ENCODE data around the gene NUP210L. TPM values are rescaled to one million over a fixed set of nuclear protein-coding genes. Genes with fewer than 3 reads are reported as not detected.

The NUP210L gene
- total RNA-seq (2014; rRNA removed; shearing (Covaris generic)) (0.03 TPM in 2 replicates), total RNA-seq (2022) (0.06 TPM in 2 replicates), Bru-seq, nascent RNA (percentile 18 among the genes with signal in this experiment), BruChase-seq, experiment 1, labeled RNA remaining after a 6-hour chase (percentile 17 among the genes with signal in this experiment), BruChase-seq, experiment 2, labeled RNA remaining after a 2-hour chase (percentile 18 among the genes with signal in this experiment)
- long read RNA-seq, partial matches to known transcripts = 0 of 16 reads
- long read RNA-seq, other reads (novel, unspliced or antisense) = 16 of 16 reads

- Histone ChIP-seq H2AFZ (ENCODE audit: low read length) (no peak within 1 kb of the TSS), H3K9me2 (ENCODE audit: insufficient read depth, low read length) (no peaks in the 10 kb centered on the region), H3K79me2 (ENCODE audit: insufficient read depth, low read depth, low read length) (no peaks in the 10 kb centered on the region), H3K4me3 (ENCODE audit: low read depth, low read length, poor library complexity, severe bottlenecking) (no peak within 1 kb of the TSS), H3K9me3 (ENCODE audit: low read length) (peaks cover 4% of the 10 kb centered on the region; the same call in 1 of the 2 replicates), H3K36me3 (ENCODE audit: insufficient read depth, low read length) (peaks cover 54% of the 10 kb centered on the region), H3K27ac (ENCODE audit: low read depth, low read length, poor library complexity, severe bottlenecking) (no peak within 1 kb of the TSS), H3K4me2 (ENCODE audit: low read length) (no peak within 1 kb of the TSS), H4K20me1 (ENCODE audit: insufficient read depth, low read length) (no peaks in the 10 kb centered on the region), H3K4me1 (ENCODE audit: insufficient read depth, low read length, poor library complexity, severe bottlenecking) (peaks cover 24% of the 10 kb centered on the region)
- DNase-seq (ENCODE audit: low spot score) = no peak
- intact Hi-C loops (cut with micrococcal nuclease; ENCODE audit: unreplicated experiment) = no loop called here
- TF ChIP-seq EZH2phosphoT487 (IDR thresholded peaks at IDR 0.05; ENCODE audit: borderline replicate concordance, low read depth, low read length) (no peak), CTCF (conservative IDR thresholded peaks at IDR 0.05; ENCODE audit: low read length) (no peak)
- BruUV-seq (replicated peaks) = no TSS peak
- ChIA-PET CTCF (ENCODE audit: unreplicated experiment) (interaction anchor here (0.6 kb wide), 1 partner anchor 22 kb away, joined by 3 read pairs; no protein-coding TSS in a partner anchor), POLR2A (interaction anchor here (0.5 kb wide), 1 partner anchor 130 kb away, joined by 5 read pairs; no protein-coding TSS in a partner anchor)
These were observed at the start of gene NUP210L for GRCh38 chr1:154154534-154155191. Gene NUP210L, minus strand, starts transcription at chr1:154155073.

GRCh38 chr1:154199563-154199879 is 44.6 kb upstream of the NUP210L start:
- H3K9me3 ChIP-seq (ENCODE audit: low read length) = no peaks in the 10 kb centered on the region
- POLR2A ChIA-PET = interaction anchor here (0.6 to 1.2 kb wide), 2 partner anchors 71 to 135 kb away, joined by 3 to 5 read pairs; no protein-coding TSS in a partner anchor
- BruUV-seq (replicated peaks) = no TSS peak
- H3K9me2 ChIP-seq (ENCODE audit: insufficient read depth, low read length) = no peaks in the 10 kb centered on the region
- no peak overlapping the region for H3K4me3 ChIP-seq (ENCODE audit: low read depth, low read length, poor library complexity, severe bottlenecking)
- H4K20me1 ChIP-seq (ENCODE audit: insufficient read depth, low read length) = no peaks in the 10 kb centered on the region
- H3K27ac ChIP-seq (ENCODE audit: low read depth, low read length, poor library complexity, severe bottlenecking) = no peak overlapping the region
- no peaks in the 10 kb centered on the region for H3K36me3 ChIP-seq (ENCODE audit: insufficient read depth, low read length)
- no peak for DNase-seq (ENCODE audit: low spot score)
- intact Hi-C loops (cut with micrococcal nuclease; ENCODE audit: unreplicated experiment) = loop anchor here (1.0 kb wide), 2 partner anchors 73 to 136 kb away; partner anchors contain the start of gene HAX1
- TF ChIP-seq EZH2phosphoT487 (IDR thresholded peaks at IDR 0.05; ENCODE audit: borderline replicate concordance, low read depth, low read length) (no peak), CTCF (conservative IDR thresholded peaks at IDR 0.05; ENCODE audit: low read length) (no peak)
- no peaks in the 10 kb centered on the region for H3K4me1 ChIP-seq (ENCODE audit: insufficient read depth, low read length, poor library complexity, severe bottlenecking)
- peak overlapping the region; percentile 56; the same call in 1 of the 2 replicates for H2AFZ ChIP-seq (ENCODE audit: low read length)
- H3K79me2 ChIP-seq (ENCODE audit: insufficient read depth, low read depth, low read length) = no peaks in the 10 kb centered on the region
- CTCF ChIA-PET (ENCODE audit: unreplicated experiment) = interaction anchor here (1.3 kb wide), 1 partner anchor 72 kb away, joined by 3 read pairs; the partner anchor contains the start of gene HAX1
- peak overlapping the region; percentile 37; the same call in 1 of the 2 replicates for H3K4me2 ChIP-seq (ENCODE audit: low read length)
